SK-N-SH treated with all-trans-retinoic acid at 6 μM for 48 hours (cell line): ENCODE results near the gene LILRA5.
A peak's percentile ranks its signal among the peaks of the same experiment; 100 is the strongest.
"Not testable (repeated sequence)": the region's sequence is repeated elsewhere in the genome, so short reads cannot be mapped to it uniquely, and the experiment has no call there.

Experiments
- ATAC-seq: fragments of 200-7000 bp; cut with Tn5 transposase; 3 replicates; pipeline ENCODE4 v1.9.1; 2020; ENCODE audit warnings: mild to moderate bottlenecking, moderate library complexity
- ARNTL ChIP-seq: fragments of 450-650 bp; formaldehyde crosslinking; IDR thresholded peaks from 2 replicates; pipeline ENCODE4 v1.5.0; 2020; ENCODE audit warnings: low read depth, mild to moderate bottlenecking, moderate library complexity, borderline replicate concordance
- BACH2 ChIP-seq: fragments of 250-450 bp; sonication (Bioruptor Pico); IDR thresholded peaks from 2 replicates; pipeline ENCODE4 v1.9.0; 2021; ENCODE audit warnings: mild to moderate bottlenecking, borderline replicate concordance
- CSDC2 ChIP-seq: fragments of 250-450 bp; sonication (Bioruptor Pico); IDR thresholded peaks from 2 replicates; pipeline ENCODE4 v1.5.0; 2020; ENCODE audit warnings: mild to moderate bottlenecking, moderate library complexity
- CSRNP3 ChIP-seq: fragments of 250-450 bp; sonication (Bioruptor Pico); IDR thresholded peaks from 2 replicates; pipeline ENCODE4 v1.5.1; 2021; ENCODE audit warnings: mild to moderate bottlenecking, moderate library complexity
- ESRRG ChIP-seq: fragments of 250-450 bp; sonication (Bioruptor Pico); IDR thresholded peaks from 2 replicates; pipeline ENCODE4 v1.6.1; 2021; ENCODE audit warnings: mild to moderate bottlenecking
- GLIS3 ChIP-seq: fragments of 250-450 bp; sonication (Bioruptor Pico); IDR thresholded peaks from 2 replicates; pipeline ENCODE4 v1.5.0; 2020; ENCODE audit warnings: mild to moderate bottlenecking, moderate library complexity
- ISL1 ChIP-seq: fragments of 250-450 bp; sonication (Bioruptor Pico); IDR thresholded peaks from 2 replicates; pipeline ENCODE4 v2.1.2; 2022; ENCODE audit warnings: mild to moderate bottlenecking, moderate library complexity
- OSR1 ChIP-seq: fragments of 250-450 bp; sonication (Bioruptor Pico); IDR thresholded peaks from 2 replicates; pipeline ENCODE4 v1.8.0; 2022; ENCODE audit warnings: moderate library complexity, mild to moderate bottlenecking, inconsistent platforms
- PPARA ChIP-seq: fragments of 250-450 bp; sonication (Bioruptor Pico); IDR thresholded peaks from 2 replicates; pipeline ENCODE4 v1.5.0; 2020; ENCODE audit warnings: mild to moderate bottlenecking, borderline replicate concordance
- RARB ChIP-seq: fragments of 250-450 bp; sonication (Bioruptor Pico); IDR thresholded peaks from 2 replicates; pipeline ENCODE4 v1.8.0; 2021; ENCODE audit warnings: mild to moderate bottlenecking, moderate library complexity
- TCF4 ChIP-seq: fragments of 250-450 bp; sonication (Bioruptor Pico); IDR thresholded peaks from 2 replicates; pipeline ENCODE4 v1.8.0; 2021; ENCODE audit warnings: mild to moderate bottlenecking, moderate library complexity, borderline replicate concordance
- ZC3H10 ChIP-seq: fragments of 250-450 bp; sonication (Bioruptor Pico); IDR thresholded peaks from 2 replicates; pipeline ENCODE4 v1.5.1; 2021; ENCODE audit warnings: mild to moderate bottlenecking, moderate library complexity
- ZFP3 ChIP-seq: fragments of 250-450 bp; sonication (Bioruptor Pico); IDR thresholded peaks from 2 replicates; pipeline ENCODE4 v1.5.0; 2020; ENCODE audit warnings: mild to moderate bottlenecking, moderate library complexity
- ZFP30 ChIP-seq: fragments of 450-650 bp; formaldehyde crosslinking; IDR thresholded peaks from 2 replicates; pipeline ENCODE4 v1.5.0; 2022; ENCODE audit warnings: mild to moderate bottlenecking, moderate library complexity
- ZNF8 ChIP-seq: fragments of 450-650 bp; formaldehyde crosslinking; IDR thresholded peaks from 2 replicates; pipeline ENCODE4 v1.5.0; 2020; ENCODE audit warnings: mild to moderate bottlenecking, moderate library complexity
- TF ChIP-seq, protein P1 (sequence below): fragments of 250-450 bp; sonication (Bioruptor Pico); IDR thresholded peaks from 2 replicates; pipeline ENCODE4 v1.5.1; 2020; ENCODE audit warnings: low read depth, mild to moderate bottlenecking, moderate library complexity
- TF ChIP-seq, protein P2 (sequence below): fragments of 250-450 bp; sonication (Bioruptor Pico); IDR thresholded peaks from 2 replicates; pipeline ENCODE4 v1.8.0; 2021; ENCODE audit warnings: low read depth, mild to moderate bottlenecking, moderate library complexity, borderline replicate concordance
- TF ChIP-seq, protein P3 (sequence below): fragments of 250-450 bp; sonication (Bioruptor Pico); IDR thresholded peaks from 2 replicates; pipeline ENCODE4 v1.8.0; 2020; ENCODE audit warnings: mild to moderate bottlenecking, moderate library complexity, borderline replicate concordance
- TF ChIP-seq, protein P4 (sequence below): fragments of 250-450 bp; sonication (Bioruptor Pico); IDR thresholded peaks from 2 replicates; pipeline ENCODE4 v1.5.0; 2020; ENCODE audit warnings: mild to moderate bottlenecking, moderate library complexity

Gene LILRA5

DNA sequence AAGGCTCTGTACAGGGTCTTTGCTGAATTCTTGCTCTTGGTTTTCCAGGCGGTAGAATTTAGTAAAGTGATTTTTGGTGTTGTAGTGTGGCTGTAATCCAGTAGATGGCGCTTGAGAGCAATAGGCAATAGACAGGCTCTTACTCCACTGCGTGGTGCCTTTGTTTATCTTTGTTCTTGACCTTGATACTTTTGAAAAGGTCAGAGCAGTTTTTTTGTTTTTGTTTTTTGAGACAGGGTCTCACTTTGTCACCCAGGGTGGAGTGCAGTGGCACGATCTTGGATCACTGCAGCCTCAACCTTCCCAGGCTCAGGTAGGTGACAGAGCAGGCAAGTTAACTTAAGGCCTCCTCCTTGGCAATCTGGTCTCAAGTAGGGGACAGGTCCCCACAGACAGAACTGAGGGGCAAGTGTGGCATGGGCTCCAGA is 12.2 kb upstream of the LILRA5 start:
- peak; percentile 83 for ATAC-seq
- TF ChIP-seq ZFP3 (CRISPR knock-in tag) (peak; percentile 73), GLIS3 (CRISPR knock-in tag) (no peak)
- TF ChIP-seq, all 23 proteins: peak for 1

GRCh38 chr19:54324071-54324470 is 11.1 kb upstream of the LILRA5 start:
- ATAC-seq, result no peak
- TF ChIP-seq RARB, result no peak
- TF ChIP-seq BACH2 (CRISPR knock-in tag), result no peak
- no peak for TF ChIP-seq ZC3H10 (CRISPR knock-in tag)
- TF ChIP-seq, protein P1, sequence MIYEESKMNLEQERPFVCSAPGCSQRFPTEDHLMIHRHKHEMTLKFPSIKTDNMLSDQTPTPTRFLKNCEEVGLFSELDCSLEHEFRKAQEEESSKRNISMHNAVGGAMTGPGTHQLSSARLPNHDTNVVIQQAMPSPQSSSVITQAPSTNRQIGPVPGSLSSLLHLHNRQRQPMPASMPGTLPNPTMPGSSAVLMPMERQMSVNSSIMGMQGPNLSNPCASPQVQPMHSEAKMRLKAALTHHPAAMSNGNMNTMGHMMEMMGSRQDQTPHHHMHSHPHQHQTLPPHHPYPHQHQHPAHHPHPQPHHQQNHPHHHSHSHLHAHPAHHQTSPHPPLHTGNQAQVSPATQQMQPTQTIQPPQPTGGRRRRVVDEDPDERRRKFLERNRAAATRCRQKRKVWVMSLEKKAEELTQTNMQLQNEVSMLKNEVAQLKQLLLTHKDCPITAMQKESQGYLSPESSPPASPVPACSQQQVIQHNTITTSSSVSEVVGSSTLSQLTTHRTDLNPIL (CRISPR knock-in tag), result no peak

GRCh38 chr19:54322934-54323333 is 10.0 kb upstream of the LILRA5 start:
- ATAC-seq, result not testable (repeated sequence)

GRCh38 chr19:54322295-54322694 is 9.3 kb upstream of the LILRA5 start:
- ATAC-seq, result not testable (repeated sequence)

DNA sequence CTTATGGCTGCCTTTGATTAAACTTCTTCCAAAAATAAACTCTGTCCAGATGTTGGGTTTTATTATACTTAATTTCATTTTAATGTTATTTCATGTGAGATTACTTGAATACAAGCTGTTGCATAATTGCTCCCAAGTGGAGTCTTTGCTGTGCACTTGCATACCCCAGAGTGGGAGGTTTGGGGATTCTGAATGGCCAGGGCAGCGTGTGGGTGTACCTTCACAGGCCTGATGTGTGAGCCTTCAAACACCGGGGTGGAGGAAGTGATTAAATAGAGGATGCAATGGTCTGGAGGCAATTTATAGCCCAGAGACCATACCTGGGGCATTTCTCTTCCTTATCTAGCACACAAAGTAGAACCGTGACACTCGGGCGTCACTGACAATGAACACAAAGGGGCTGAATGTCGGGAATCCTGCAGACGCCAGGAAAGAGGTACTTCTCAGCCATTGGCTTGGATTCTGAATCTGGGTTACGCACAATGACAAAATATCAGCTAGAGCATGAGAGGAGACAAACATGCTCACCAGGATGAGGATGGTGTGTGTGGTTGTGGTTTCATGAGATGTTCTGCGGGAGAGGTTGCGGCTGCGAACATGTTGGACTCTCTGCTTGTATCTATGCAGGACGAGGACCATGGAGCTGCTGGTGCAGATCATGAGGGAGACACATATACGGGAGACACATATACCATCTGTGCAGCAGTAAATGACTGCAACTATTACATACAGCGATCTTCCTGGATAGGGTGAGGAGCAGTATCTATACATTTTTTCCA is 7.1 kb upstream of the LILRA5 start:
- TF ChIP-seq PPARA (CRISPR knock-in tag), result no peak
- TF ChIP-seq, protein P2, sequence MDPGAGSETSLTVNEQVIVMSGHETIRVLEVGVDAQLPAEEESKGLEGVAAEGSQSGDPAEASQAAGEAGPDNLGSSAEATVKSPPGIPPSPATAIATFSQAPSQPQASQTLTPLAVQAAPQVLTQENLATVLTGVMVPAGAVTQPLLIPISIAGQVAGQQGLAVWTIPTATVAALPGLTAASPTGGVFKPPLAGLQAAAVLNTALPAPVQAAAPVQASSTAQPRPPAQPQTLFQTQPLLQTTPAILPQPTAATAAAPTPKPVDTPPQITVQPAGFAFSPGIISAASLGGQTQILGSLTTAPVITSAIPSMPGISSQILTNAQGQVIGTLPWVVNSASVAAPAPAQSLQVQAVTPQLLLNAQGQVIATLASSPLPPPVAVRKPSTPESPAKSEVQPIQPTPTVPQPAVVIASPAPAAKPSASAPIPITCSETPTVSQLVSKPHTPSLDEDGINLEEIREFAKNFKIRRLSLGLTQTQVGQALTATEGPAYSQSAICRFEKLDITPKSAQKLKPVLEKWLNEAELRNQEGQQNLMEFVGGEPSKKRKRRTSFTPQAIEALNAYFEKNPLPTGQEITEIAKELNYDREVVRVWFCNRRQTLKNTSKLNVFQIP (CRISPR knock-in tag), result no peak
- no peak for TF ChIP-seq BACH2 (CRISPR knock-in tag)
- no peak for TF ChIP-seq ISL1 (CRISPR knock-in tag)
- TF ChIP-seq OSR1 (CRISPR knock-in tag), result no peak
- no peak for TF ChIP-seq ZNF8 (CRISPR knock-in tag)
- TF ChIP-seq ESRRG (CRISPR knock-in tag), result no peak
- TF ChIP-seq ZFP3 (CRISPR knock-in tag), result no peak
- TF ChIP-seq CSDC2 (CRISPR knock-in tag), result no peak
- no peak for TF ChIP-seq ZC3H10 (CRISPR knock-in tag)
- no peak for TF ChIP-seq ARNTL (CRISPR knock-in tag)
- no peak for TF ChIP-seq RARB
- no peak for TF ChIP-seq ZFP30 (CRISPR knock-in tag)
- no peak for TF ChIP-seq CSRNP3
- TF ChIP-seq, protein P1 (CRISPR knock-in tag), result no peak
- TF ChIP-seq, protein P3, sequence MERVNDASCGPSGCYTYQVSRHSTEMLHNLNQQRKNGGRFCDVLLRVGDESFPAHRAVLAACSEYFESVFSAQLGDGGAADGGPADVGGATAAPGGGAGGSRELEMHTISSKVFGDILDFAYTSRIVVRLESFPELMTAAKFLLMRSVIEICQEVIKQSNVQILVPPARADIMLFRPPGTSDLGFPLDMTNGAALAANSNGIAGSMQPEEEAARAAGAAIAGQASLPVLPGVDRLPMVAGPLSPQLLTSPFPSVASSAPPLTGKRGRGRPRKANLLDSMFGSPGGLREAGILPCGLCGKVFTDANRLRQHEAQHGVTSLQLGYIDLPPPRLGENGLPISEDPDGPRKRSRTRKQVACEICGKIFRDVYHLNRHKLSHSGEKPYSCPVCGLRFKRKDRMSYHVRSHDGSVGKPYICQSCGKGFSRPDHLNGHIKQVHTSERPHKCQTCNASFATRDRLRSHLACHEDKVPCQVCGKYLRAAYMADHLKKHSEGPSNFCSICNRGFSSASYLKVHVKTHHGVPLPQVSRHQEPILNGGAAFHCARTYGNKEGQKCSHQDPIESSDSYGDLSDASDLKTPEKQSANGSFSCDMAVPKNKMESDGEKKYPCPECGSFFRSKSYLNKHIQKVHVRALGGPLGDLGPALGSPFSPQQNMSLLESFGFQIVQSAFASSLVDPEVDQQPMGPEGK, result no peak
- TF ChIP-seq TCF4 (CRISPR knock-in tag), result no peak
- TF ChIP-seq, protein P4, sequence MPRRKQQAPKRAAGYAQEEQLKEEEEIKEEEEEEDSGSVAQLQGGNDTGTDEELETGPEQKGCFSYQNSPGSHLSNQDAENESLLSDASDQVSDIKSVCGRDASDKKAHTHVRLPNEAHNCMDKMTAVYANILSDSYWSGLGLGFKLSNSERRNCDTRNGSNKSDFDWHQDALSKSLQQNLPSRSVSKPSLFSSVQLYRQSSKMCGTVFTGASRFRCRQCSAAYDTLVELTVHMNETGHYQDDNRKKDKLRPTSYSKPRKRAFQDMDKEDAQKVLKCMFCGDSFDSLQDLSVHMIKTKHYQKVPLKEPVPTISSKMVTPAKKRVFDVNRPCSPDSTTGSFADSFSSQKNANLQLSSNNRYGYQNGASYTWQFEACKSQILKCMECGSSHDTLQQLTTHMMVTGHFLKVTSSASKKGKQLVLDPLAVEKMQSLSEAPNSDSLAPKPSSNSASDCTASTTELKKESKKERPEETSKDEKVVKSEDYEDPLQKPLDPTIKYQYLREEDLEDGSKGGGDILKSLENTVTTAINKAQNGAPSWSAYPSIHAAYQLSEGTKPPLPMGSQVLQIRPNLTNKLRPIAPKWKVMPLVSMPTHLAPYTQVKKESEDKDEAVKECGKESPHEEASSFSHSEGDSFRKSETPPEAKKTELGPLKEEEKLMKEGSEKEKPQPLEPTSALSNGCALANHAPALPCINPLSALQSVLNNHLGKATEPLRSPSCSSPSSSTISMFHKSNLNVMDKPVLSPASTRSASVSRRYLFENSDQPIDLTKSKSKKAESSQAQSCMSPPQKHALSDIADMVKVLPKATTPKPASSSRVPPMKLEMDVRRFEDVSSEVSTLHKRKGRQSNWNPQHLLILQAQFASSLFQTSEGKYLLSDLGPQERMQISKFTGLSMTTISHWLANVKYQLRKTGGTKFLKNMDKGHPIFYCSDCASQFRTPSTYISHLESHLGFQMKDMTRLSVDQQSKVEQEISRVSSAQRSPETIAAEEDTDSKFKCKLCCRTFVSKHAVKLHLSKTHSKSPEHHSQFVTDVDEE (CRISPR knock-in tag), result no peak
- TF ChIP-seq, all 23 proteins: peak for 0
- ATAC-seq, result no peak
